ENCODE measurements around the gene SBNO2. TPM values are rescaled to one million over a fixed set of nuclear protein-coding genes. Genes with fewer than 3 reads are reported as not detected.

Gene SBNO2
- total RNA-seq, 1 donor from 2014 or later = 53.0 TPM

- H3K4me1 Mint-ChIP-seq = peaks cover 1% of the 10 kb centered on the region
- peak overlapping the region; percentile 12 for H3K27ac Mint-ChIP-seq
- no peak overlapping the region for H3K4me3 Mint-ChIP-seq
- peaks cover 3% of the 10 kb centered on the region for H3K36me3 Mint-ChIP-seq
- no peak for TF ChIP-seq CTCF (IDR thresholded peaks at IDR 0.05; ENCODE audit: unreplicated experiment)
- DNase-seq (ENCODE audit: low spot score in 2 of 2, unreplicated experiment in 2 of 2) = no peak
- no peaks in the 10 kb centered on the region for H3K9me3 Mint-ChIP-seq
- no peaks in the 10 kb centered on the region for H3K27me3 Mint-ChIP-seq (ENCODE audit: low read depth)
Observed at GRCh38 chr19:1154731-1155351, 19.2 kb downstream of the SBNO2 start.

GRCh38 chr19:1153891-1154730 lies 20.0 kb downstream of the SBNO2 start:
- peaks cover 1% of the 10 kb centered on the region for H3K4me1 Mint-ChIP-seq
- H3K9me3 Mint-ChIP-seq = no peaks in the 10 kb centered on the region
- no peak for DNase-seq (ENCODE audit: low spot score in 2 of 2, unreplicated experiment in 2 of 2)
- peaks cover 3% of the 10 kb centered on the region for H3K36me3 Mint-ChIP-seq
- TF ChIP-seq CTCF (IDR thresholded peaks at IDR 0.05; ENCODE audit: unreplicated experiment) = no peak
- H3K27me3 Mint-ChIP-seq (ENCODE audit: low read depth) = no peaks in the 10 kb centered on the region
- peak overlapping the region; percentile 12 for H3K27ac Mint-ChIP-seq
- H3K4me3 Mint-ChIP-seq = no peak overlapping the region

- no peak overlapping the region for H3K4me3 Mint-ChIP-seq
- no peak overlapping the region for H3K27ac Mint-ChIP-seq
- no peak for DNase-seq (ENCODE audit: low spot score in 2 of 2, unreplicated experiment in 2 of 2)
Observed at GRCh38 chr19:1151917-1152587, 22.0 kb downstream of the SBNO2 start.

GRCh38 chr19:1151037-1151724 lies 22.9 kb downstream of the SBNO2 start:
- Mint-ChIP-seq H3K4me3 (no peak overlapping the region), H3K27ac (no peak overlapping the region), H3K4me1 (no peaks in the 10 kb centered on the region), H3K27me3 (ENCODE audit: low read depth) (no peaks in the 10 kb centered on the region), H3K36me3 (peaks cover 3% of the 10 kb centered on the region), H3K9me3 (no peaks in the 10 kb centered on the region)
- no peak for DNase-seq (ENCODE audit: low spot score in 2 of 2, unreplicated experiment in 2 of 2)
- no peak for TF ChIP-seq CTCF (IDR thresholded peaks at IDR 0.05; ENCODE audit: unreplicated experiment)

More at GRCh38 chr19:1151917-1152587, 22.0 kb downstream of the SBNO2 start:
- H3K36me3 Mint-ChIP-seq = peaks cover 3% of the 10 kb centered on the region
- H3K4me1 Mint-ChIP-seq = peaks cover 1% of the 10 kb centered on the region
- H3K27me3 Mint-ChIP-seq (ENCODE audit: low read depth) = no peaks in the 10 kb centered on the region
- TF ChIP-seq CTCF (IDR thresholded peaks at IDR 0.05; ENCODE audit: unreplicated experiment) = no peak
- no peaks in the 10 kb centered on the region for H3K9me3 Mint-ChIP-seq

GRCh38 chr19:1150333-1151036 lies 23.6 kb downstream of the SBNO2 start:
- Mint-ChIP-seq H3K27ac (no peak overlapping the region), H3K27me3 (ENCODE audit: low read depth) (no peaks in the 10 kb centered on the region), H3K9me3 (no peaks in the 10 kb centered on the region), H3K4me1 (no peaks in the 10 kb centered on the region), H3K36me3 (peaks cover 6% of the 10 kb centered on the region), H3K4me3 (no peak overlapping the region)
- DNase-seq (ENCODE audit: low spot score in 2 of 2, unreplicated experiment in 2 of 2) = no peak
- TF ChIP-seq CTCF (IDR thresholded peaks at IDR 0.05; ENCODE audit: unreplicated experiment) = no peak

Data from mesothelial cell of epicardium (in vitro differentiated cells).